Measurements from ENCODE around the gene SCFD2. TPM values are rescaled to one million over a fixed set of nuclear protein-coding genes. Genes with fewer than 3 reads are reported as not detected.

The SCFD2 gene
- polyA plus RNA-seq, 2 of the 4 experiments (the other 2 are of a cell fraction), result 7.6 to 10.8 TPM

DNA sequence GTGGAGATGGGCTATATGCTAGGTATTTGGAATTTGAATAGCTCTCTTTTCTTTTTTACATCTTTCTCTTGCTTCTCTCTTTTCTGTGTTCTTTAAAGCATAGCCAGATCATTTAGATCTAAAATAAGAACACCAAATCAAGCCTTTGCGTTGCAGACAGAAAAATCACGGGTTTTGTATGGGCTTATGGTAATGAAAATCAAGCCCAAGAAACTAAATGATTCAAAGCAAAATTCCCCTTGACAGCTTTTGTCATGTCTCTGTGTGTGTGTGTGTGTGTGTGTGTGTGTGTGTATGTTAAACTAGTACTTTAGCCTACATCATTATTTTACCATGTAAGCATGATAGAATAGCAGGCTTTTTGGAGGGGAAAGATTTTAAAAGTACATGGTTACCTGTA is 505.5 kb downstream of the SCFD2 start (continued):
- TF ChIP-seq, protein P1, sequence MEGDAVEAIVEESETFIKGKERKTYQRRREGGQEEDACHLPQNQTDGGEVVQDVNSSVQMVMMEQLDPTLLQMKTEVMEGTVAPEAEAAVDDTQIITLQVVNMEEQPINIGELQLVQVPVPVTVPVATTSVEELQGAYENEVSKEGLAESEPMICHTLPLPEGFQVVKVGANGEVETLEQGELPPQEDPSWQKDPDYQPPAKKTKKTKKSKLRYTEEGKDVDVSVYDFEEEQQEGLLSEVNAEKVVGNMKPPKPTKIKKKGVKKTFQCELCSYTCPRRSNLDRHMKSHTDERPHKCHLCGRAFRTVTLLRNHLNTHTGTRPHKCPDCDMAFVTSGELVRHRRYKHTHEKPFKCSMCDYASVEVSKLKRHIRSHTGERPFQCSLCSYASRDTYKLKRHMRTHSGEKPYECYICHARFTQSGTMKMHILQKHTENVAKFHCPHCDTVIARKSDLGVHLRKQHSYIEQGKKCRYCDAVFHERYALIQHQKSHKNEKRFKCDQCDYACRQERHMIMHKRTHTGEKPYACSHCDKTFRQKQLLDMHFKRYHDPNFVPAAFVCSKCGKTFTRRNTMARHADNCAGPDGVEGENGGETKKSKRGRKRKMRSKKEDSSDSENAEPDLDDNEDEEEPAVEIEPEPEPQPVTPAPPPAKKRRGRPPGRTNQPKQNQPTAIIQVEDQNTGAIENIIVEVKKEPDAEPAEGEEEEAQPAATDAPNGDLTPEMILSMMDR (IDR thresholded peaks at IDR 0.05), result no peak
- TF ChIP-seq NR3C1 (IDR thresholded peaks at IDR 0.05), result no peak
- no peak for TF ChIP-seq EHF (CRISPR knock-in tag; IDR thresholded peaks at IDR 0.05)
- TF ChIP-seq FOXS1 (CRISPR knock-in tag; IDR thresholded peaks at IDR 0.05), result no peak

DNA sequence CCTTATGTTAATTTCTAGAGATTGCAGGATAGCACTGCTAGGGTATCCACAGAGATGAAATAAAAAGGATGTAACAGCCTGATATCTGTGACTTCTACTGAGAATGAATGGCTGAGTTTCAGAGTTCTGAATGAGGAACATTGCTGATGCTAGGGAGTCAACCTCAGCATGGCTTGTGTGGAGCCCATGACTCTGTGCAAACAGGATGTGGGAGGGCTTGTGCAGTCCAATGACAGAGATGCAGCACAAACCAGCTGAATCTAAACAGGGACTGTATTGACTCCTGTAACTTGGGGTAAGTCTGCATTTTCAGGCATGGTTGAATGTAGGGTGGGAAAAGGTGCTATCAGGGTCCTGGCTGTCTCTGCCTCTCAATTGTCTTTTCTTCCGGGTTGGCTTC is 509.1 kb downstream of the SCFD2 start:
- no peak overlapping the region for H3K4me3 ChIP-seq
- ChIA-PET CTCF (no interaction called here), POLR2A (no interaction called here)
- FAIRE-seq, result no peak
- no peak overlapping the region for H3K27ac ChIP-seq
- no peak for DNase-seq (ENCODE audit: low read depth in 1 of 2, low spot score in 1 of 2)
- no peak overlapping the region for H3K4me2 ChIP-seq
- TF ChIP-seq NFE2L2 (conservative IDR thresholded peaks at IDR 0.05; ENCODE audit: low read length) (no peak), FOSL2 (IDR thresholded peaks at IDR 0.05) (no peak), FOSL2 (CRISPR knock-in tag; IDR thresholded peaks at IDR 0.05) (no peak), MAZ (IDR thresholded peaks at IDR 0.05; ENCODE audit: borderline replicate concordance, low read depth, low read length) (no peak), CEBPB (IDR thresholded peaks at IDR 0.05) (no peak), NPAS2 (CRISPR knock-in tag; IDR thresholded peaks at IDR 0.05; ENCODE audit: borderline replicate concordance) (no peak), MAFK (IDR thresholded peaks at IDR 0.05; ENCODE audit: partially characterized antibody) (no peak), RCOR1 (IDR thresholded peaks at IDR 0.05; ENCODE audit: low read depth, low read length) (no peak), CHD2 (IDR thresholded peaks at IDR 0.05; ENCODE audit: low read length, partially characterized antibody) (no peak), MYC (IDR thresholded peaks at IDR 0.05; ENCODE audit: borderline replicate concordance, low read length) (no peak), TFCP2L1 (CRISPR knock-in tag; IDR thresholded peaks at IDR 0.05) (no peak), CHD4 (IDR thresholded peaks at IDR 0.05; ENCODE audit: borderline replicate concordance) (no peak), FOXS1 (CRISPR knock-in tag; IDR thresholded peaks at IDR 0.05) (no peak), JUN (IDR thresholded peaks at IDR 0.05) (no peak), NR3C1 (IDR thresholded peaks at IDR 0.05) (no peak), RARB (CRISPR knock-in tag; IDR thresholded peaks at IDR 0.05) (no peak)
- TF ChIP-seq, protein P1 (IDR thresholded peaks at IDR 0.05), result no peak
- ATAC-seq, result no peak
- H3K9me3 ChIP-seq, result peaks cover 6% of the 10 kb centered on the region; the same call in 1 of the 3 replicates
- WGBS (ENCODE audit: missing lambda C conversion rate), result 0% methylated on average over 1 of the region's 1 CpG
- no peaks in the 10 kb centered on the region for H3K4me1 ChIP-seq

DNA sequence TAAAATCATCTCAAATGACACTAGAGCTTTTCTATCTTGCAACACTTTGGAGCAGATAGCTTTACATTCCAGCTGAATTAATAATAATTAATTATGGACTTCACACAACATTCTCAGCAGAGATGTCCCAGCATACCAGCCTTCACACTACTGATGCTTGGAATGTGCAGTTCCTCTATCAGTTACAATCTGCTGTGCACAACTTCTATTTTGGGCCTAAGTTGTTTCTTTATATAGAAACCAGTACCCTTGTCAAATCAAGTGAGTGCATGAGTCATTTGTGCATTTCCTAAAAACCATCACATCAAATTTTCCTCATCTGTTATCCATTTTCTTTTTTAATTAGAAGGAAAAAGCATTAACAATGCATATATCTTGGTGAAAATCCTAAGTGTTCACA is 512.5 kb downstream of the SCFD2 start:
- ATAC-seq, result no peak
- H3K27ac ChIP-seq, result no peak overlapping the region
- no peak for FAIRE-seq
- no peak overlapping the region for H3K4me3 ChIP-seq
- peaks cover 5% of the 10 kb centered on the region; the same call in 1 of the 3 replicates for H3K9me3 ChIP-seq
- ChIA-PET CTCF (no interaction called here), POLR2A (no interaction called here)
- no peak overlapping the region for H3K4me2 ChIP-seq
- H3K4me1 ChIP-seq, result no peaks in the 10 kb centered on the region
- TF ChIP-seq ZNF302 (CRISPR knock-in tag; IDR thresholded peaks at IDR 0.05) (no peak), CHD4 (IDR thresholded peaks at IDR 0.05; ENCODE audit: borderline replicate concordance) (no peak), ZFP36 (IDR thresholded peaks at IDR 0.05; ENCODE audit: borderline replicate concordance, partially characterized antibody) (no peak), BHLHE40 (IDR thresholded peaks at IDR 0.05; ENCODE audit: low read depth, low read length) (no peak), RCOR1 (IDR thresholded peaks at IDR 0.05; ENCODE audit: low read depth, low read length) (no peak), EHMT2 (IDR thresholded peaks at IDR 0.05; ENCODE audit: low read depth) (no peak), KDM5A (IDR thresholded peaks at IDR 0.05) (no peak), NFE2L2 (conservative IDR thresholded peaks at IDR 0.05; ENCODE audit: low read length) (no peak), JUNB (IDR thresholded peaks at IDR 0.05) (no peak)
- TF ChIP-seq, protein P2, sequence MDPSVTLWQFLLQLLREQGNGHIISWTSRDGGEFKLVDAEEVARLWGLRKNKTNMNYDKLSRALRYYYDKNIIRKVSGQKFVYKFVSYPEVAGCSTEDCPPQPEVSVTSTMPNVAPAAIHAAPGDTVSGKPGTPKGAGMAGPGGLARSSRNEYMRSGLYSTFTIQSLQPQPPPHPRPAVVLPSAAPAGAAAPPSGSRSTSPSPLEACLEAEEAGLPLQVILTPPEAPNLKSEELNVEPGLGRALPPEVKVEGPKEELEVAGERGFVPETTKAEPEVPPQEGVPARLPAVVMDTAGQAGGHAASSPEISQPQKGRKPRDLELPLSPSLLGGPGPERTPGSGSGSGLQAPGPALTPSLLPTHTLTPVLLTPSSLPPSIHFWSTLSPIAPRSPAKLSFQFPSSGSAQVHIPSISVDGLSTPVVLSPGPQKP (IDR thresholded peaks at IDR 0.05; ENCODE audit: low read depth, low read length), result no peak
- no peak for DNase-seq (ENCODE audit: low read depth in 1 of 2, low spot score in 1 of 2)
